Myocyte (in vitro differentiated cells): Measurements from ENCODE around the gene CD81. TPM values are rescaled to one million over a fixed set of nuclear protein-coding genes. Genes with fewer than 3 reads are reported as not detected.

Experiments used
- DNase-seq: peaks from one replicate; pipeline ENCODE4 v3.0.0-alpha.2; 2012; ENCODE audit warnings: low read depth
- total RNA-seq: library from RNA; depleted of rRNA; stranded (reverse); fragments of >200 nt; gene quantifications from 2 replicates; pipeline ENCODE4 v1.2.3, GENCODE V29; 2014

CD81 gene
- total RNA-seq, 1 donor from 2014 or later, result 429 TPM

- peak; percentile 73 for DNase-seq
These were observed 13.1 kb downstream of the CD81 start for GRCh38 chr11:2390091-2390724.

- peak; percentile 99 for DNase-seq
These were observed 13.6 kb downstream of the CD81 start for GRCh38 chr11:2390725-2391151.

DNA sequence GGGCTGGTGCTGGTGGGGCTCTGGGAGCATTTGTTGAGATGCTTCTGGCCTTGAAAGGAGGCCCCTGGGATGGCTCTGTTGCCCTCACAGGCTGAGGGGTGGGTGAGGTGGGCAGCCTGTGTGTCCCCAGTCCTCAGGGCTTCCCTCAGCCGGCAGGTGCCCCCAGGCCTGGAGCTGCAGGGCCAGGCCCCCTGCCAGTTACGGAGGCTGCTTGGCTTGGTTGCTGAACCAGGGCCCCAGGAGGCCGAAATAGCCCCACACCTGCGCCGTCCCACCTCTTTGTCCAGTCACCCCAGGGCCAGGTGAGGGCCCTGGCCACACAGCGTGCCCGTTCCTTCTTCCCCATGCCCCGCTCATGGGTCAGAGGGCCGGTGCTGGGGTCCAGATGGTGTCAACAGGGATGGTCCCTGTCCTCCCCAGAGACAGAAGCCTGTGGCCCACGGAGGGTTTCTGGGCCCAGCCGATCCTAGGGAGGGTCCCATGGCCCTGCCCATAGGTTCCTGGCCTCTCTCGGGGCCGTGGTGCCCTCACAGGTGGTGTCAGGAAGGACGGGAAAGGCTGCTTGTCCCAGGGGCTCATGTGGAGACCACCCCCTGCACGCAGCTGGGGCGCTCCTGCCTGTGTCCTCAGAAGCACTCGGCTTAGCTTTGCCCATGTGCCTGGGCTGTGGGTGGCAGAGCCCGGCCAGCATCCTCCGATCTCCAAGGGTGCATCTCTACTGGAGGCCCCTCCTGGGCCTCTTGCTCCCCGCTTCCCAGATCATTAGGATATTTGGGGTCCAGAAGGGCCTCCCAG is 14.3 kb downstream of the CD81 start:
- DNase-seq, result no peak

GRCh38 chr11:2392241-2392959 is 15.3 kb downstream of the CD81 start:
- DNase-seq, result peak; percentile 62

DNA sequence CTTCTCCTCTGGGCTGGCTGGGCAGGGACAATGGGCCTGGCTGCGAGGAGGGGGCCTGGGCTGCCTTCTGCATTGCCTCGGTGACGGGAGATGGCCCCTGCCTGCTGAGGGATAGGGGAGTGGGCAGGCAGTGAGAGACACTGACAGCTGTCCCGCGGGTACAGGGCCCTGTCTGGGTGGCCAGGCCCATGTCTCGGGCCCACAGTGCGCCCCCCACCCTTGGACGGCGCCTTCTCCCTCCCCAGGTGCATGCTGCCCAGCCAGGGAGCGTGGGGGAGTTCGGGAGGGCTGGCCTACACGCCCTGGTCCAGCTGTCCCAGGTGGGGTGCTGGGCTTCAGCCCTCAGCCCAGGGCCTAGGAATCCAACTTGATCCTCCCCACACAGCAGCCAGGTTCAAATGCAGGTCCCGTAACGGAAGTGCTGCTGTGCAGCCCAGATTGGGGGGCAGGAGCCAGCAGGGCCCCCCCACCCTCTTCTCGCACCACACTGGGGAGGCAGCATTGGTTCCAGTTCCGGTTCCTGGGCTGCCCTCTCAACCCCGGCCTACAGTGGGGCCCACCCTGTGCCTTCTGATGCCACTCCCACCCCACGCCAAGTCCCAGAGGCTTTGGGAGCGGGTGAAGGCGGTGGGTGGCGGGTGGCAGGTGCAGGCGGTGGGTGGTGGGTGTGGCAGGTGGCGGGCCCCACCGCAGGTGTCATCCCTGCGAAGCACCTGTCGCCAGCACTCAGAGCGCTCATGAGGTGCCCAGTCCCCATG is 16.2 kb downstream of the CD81 start:
- DNase-seq, result no peak

DNA sequence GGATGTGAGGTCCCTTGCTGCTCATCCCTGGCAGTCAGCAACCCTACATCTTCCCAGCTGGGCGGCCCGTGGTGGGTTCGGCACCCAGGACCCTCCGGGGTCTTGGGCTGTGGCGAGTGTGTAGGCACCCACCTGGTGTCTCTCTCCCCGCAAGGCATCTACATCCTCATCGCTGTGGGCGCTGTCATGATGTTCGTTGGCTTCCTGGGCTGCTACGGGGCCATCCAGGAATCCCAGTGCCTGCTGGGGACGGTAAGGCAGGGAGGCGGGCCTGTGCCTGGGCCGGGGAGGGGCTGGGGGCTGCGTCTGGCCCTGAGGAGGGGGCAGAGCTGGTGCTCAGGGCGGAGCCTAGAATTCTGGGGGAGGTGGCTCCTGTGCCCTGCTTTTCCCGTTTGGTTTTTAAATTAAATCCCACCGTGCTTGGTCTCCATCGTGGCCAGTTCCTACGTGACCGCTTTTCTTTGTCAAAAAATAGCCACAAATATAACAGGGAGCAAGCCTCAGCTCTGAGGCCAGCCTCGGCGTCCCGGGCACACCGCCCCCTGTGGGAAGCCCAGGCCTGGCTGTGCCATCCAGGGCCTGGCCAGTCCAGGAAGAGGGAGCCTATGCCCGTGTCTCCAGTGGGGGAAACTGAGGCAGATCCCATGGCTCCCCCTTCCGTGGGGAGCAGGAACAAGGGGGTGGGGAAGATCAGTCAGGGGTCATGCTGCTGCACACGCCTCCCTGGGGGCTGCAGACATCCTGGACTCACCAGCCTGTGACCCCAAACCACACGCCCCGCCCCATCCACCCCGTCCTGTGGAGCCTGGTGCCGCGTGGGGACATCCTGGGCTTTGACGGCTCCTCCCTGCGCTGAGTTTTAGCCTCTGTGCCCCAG is 17.1 kb downstream of the CD81 start:
- DNase-seq, result no peak

- no peak for DNase-seq
These were observed 17.7 kb downstream of the CD81 start for GRCh38 chr11:2394818-2395105.

GRCh38 chr11:2395211-2395730 is 18.2 kb downstream of the CD81 start:
- no peak for DNase-seq

DNA sequence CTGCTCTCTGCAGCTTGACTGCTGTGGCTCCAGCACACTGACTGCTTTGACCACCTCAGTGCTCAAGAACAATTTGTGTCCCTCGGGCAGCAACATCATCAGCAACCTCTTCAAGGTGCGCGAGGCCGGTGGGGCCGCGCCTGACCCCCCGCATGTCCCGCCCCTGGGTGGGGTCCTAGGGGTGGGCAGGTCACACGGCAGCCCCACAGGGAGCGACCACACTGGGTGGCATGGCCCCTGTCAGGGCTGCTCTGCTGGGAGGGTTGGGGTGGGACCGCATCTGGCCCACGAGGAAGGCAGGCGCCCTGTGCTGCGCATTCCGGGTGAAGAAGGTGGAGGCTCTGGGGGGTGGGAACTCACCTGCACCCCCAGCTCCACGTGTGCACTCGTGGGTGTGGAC is 18.7 kb downstream of the CD81 start:
- DNase-seq, result no peak

- no peak for DNase-seq
These were observed 19.4 kb downstream of the CD81 start for GRCh38 chr11:2396471-2396870.

DNA sequence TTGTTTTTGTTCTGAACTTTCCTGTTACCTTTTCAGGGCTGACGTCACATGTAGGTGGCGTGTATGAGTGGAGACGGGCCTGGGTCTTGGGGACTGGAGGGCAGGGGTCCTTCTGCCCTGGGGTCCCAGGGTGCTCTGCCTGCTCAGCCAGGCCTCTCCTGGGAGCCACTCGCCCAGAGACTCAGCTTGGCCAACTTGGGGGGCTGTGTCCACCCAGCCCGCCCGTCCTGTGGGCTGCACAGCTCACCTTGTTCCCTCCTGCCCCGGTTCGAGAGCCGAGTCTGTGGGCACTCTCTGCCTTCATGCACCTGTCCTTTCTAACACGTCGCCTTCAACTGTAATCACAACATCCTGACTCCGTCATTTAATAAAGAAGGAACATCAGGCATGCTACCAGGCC is 19.9 kb downstream of the CD81 start:
- no peak for DNase-seq

DNA sequence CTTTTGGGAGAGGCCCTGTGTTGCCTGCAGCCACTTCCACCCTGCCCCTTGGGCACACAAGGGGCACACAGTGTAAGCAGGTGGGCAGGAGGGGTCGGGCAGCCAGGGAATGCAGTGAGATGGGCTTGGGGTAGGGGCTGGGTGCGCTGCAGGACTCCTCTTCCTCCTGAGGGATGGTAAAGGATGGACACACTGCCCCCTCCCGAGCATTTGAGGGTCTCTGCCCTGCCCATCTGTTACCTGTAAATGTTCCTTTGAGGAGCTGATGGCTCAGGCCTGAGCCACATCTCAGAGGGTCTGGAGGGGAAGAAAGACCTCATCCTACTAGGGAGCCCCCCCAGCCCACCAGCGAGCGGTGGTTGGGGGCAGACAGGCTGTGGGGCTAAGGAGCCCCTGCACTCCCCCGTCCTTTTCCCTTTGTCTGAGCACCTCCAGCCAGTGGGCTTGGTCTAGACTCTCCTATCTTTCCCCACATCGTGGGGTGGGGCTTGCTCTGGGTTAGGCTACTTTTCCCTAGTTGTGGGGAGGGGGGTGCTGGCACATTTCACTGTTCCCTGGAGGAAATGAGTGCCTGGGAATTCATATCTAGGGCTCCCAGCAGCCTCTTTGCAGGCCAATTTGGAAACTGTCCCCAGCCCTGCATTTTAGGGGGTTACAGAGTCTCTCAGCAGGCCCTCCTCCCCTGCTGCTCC is 21.7 kb downstream of the CD81 start:
- DNase-seq, result no peak

- peak; percentile 43 for DNase-seq
These were observed 22.5 kb downstream of the CD81 start for GRCh38 chr11:2399488-2400068.

DNA sequence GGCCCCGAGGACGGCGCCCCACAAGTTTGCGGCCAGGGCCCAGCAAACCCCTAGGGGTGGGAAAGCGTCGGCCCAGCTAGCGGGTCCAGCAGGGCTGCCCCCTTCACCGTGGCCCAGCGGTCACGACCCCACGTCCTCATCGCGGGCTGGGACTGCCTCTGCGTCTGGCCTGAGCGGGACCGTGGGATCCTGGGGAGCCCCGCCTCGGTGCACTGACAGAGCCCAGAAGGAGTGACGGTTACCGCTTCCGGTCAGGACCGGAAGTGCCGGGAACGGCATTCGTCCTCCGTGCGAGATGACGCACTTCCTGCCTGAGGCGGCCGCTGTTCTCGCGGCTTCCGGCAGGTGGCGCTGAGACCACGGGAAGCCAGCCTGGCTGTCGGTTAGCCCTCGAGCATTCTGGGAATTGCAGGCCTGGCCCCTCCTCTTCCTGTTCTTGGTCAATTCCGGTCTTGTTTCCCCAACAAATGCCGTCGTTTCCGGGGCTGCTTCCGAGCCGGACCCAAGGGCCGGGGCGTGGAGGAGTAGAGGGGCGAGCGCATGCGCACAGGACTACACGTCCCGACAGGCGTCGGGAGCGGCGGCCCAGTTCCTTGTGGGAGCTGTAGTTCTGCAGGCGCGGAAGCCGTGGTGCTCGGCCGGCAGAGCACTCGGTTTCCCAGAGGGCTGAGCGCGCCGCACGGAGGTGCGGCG is 23.1 kb downstream of the CD81 start, which contains the start of gene TSSC4:
Gene TSSC4, plus strand, starts transcription at position 682 of the 693 bp plus-strand sequence. CDS start 1,884 bp downstream, outside the sequence.
- DNase-seq, result peak; percentile 100

DNA sequence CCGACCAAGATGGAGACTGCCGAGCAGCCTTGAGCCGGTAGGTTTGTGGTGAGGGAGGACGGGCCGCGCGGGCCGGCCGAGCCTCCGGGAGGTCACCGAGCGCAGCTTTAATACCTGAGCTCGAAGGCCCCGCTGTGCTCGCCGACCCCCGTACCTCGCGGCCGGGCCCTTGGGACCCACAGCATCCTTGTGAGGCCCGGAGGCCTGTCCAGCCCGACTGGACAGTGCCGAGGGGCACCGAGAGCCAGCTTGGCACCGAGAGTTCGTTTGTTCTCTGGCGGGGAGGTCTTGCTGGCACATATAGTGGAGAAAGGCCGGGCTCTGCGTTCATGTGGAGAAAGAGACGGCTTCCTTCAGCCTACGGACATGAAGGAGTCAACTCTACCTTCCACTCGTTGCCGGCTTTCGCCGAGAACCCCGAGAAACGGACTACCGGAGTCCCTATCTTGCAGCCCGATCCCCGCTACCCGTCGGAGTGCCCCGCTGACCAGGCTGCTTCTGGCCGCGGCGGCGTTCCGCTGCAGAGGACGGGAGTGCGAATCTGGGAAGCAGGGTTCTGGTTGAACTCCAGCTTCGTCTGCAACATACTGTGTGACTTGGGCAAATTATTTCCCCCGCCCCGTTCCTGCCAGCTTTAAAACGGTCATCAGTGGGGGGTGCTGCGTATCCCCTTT is 23.8 kb downstream of the CD81 start:
- no peak for DNase-seq

- no peak for DNase-seq
These were observed 24.4 kb downstream of the CD81 start for GRCh38 chr11:2401436-2401984.

GRCh38 chr11:2402106-2402505 is 25.0 kb downstream of the CD81 start:
- DNase-seq, result no peak
